Measurements from ENCODE around the gene NDFIP1.
A peak's percentile ranks its signal among the peaks of the same experiment; 100 is the strongest.
"Not testable (repeated sequence)": the region's sequence is repeated elsewhere in the genome, so short reads cannot be mapped to it uniquely, and the experiment has no call there.

The NDFIP1 gene

DNA sequence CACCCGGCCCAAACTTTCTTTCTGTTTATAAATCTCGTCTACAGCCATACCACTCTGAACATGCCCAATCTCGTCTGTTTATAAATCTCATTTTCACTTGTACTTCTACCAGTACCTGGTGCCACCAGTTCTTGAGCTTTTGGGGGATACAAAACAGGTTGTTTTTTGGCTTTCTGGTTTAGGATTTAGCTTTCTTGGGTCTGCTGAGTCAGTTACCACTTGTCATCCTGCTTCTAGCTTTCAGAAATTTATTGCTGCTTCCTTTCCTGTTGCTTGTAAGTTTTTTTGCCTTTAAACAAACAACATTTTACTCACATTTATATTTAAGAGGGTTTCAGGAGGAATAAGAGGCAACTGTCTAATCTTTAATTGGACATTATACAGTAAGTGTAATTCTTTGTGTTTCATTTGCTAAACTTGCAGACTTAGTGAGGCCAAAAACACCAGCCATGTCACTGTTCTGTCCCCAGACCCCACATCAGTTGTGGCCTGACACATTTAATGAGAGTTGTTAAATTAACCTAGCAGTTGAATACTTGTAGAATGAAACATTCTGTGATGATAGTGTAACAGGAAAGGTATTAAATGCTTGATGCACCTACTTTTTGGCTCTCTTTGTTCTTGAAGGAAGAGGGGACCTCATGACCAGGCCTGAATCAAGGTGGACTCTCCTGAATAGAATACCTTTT, 11.8 kb downstream of the NDFIP1 start:
- no peak for DNase-seq

DNA sequence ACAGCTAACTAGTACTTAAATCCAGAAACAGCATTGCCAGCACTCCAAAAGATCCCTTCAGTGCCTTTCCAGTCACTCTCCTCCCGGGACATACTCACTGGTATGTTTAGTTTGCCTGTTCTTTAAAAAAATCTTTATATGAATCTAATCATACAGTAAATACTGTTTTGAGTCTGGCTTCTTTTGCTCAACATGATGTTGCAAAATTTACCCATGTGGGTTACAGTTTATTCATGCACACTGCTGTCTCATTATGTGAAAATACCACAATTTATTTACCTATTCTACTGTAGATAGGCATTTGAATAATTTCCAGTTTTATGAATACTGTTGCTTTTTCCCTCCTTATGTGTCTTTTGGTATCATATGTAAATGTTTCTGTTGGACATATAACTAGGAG, 13.5 kb downstream of the NDFIP1 start:
- DNase-seq, result no peak

DNA sequence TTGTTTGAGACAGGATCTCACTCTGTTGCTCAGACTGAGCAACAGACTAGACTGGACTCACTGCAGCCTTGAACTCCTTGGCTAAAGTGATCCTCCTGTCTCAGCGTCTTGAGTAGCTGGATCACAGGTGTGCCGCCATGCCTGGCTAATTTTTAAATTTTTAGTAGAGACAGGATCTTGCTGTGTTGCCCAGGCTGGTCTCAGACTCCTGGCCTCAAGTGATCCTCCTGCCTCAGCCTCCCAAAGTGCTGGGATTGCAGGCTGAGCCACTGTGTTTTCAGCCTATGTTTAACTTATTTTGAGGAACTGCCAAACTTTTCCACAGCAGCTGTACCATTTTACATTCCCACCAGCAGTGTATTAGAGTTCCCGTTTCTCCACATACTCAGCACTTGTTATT, 16.8 kb downstream of the NDFIP1 start:
- no peak for DNase-seq

DNA sequence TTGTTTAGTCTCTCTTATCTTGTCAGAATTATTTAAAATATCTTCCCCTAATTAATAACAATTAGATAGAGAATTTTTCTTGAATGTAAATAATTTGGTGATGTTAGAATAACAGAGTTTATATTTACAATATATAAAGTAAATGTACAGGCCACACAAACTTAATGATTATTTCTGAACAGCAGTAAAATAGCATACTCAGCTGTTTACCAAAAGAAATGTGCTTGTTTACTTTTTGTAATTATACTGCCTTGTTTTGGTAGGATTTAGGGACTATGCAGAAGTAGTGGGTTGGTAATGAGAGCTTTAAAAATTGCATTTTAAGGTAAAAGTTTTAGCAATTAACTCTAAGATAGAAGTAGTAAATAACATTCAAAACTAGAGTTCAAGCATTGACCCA, 17.4 kb downstream of the NDFIP1 start:
- no peak for DNase-seq

DNA sequence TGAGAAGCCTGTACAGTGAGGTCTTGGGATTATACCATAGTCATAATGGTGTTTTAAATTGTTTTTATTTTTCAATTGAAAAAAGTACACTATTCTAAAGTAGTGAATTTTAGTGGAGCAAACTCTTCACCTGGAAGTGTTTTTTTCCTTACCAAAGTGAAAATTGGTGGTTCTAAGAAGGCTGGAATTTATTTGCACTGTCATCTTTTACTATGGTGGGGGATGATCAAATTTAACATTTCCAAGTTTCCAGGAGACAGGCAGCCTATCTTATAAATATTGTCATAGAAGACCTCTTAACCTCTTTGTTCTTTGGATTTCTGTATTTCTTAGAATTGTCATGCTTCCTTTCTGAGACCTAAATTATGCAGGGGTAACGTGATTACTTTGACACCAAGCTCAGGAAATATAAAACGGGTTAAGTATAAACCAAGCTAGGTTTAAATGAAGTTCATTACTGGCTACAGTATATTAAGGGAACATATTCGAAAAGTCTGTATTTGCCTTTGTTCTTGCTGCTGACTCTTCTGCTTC, 20.2 kb downstream of the NDFIP1 start:
- DNase-seq, result no peak

DNA sequence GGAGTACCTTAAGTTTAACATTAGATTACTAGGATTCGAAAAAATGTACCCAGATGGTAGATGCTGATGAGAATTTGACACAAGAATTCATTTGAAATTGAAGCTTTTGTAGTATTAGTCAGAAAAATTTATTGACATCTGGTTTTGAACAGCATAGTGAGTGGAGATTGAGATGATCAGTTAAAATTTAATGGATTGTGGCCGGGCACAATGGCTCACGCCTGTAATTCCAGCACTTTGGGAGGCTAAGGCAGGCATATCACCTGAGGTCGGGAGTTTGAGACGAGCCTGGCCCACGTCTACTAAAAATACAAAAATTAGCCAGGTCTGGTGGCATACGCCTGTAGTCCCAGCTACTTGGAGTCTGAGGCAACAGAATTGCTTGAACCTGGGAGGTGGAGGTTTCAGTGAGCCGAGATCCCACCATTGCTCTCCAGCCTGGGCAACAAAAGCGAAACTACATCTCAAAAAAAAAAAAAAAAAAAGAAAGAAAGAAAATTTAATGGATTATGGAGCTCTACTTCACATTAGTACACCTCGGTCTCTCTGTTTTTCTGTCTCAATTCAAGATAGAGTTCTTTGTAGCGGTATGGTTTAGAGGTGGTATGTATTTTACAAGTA, 21.0 kb downstream of the NDFIP1 start:
- no peak for DNase-seq

DNA sequence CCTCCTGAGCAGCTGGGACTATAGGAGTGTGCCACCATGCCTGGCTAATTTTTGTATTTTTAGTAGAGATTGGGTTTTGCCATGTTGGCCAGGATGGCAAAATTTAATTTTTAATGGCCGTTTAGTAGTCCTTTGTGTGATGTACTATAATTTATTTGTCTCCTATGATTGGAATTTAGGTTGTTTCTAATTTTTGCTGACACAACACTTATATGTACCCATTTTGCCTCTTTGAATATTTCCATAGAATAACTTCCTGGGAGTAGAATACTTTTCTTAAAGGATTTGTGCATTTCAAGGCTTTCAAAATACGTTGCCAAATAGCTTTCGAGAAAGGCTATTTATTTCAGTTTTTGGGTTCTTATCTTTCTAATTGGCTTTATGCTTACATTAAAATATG, 22.8 kb downstream of the NDFIP1 start:
- no peak for DNase-seq

DNA sequence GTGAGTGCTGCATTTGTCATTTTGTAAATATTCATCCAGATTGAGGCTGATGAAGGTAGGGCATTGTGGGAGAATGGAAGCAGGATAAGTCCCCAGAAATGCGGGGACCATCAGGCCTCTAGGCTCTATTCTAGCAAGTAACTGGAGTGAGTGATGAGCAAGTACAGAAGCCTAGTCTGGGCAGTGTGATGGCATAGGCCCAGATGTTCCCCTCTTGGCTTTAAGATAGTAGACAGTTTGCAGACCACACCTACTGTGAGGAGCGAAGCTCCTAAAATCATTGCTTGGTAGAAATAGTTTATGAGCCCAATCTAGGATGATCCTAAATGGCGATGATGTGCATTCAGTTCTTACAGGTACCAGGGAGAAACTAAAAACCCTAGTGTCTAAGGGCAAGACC, 24.3 kb downstream of the NDFIP1 start:
- DNase-seq, result no peak

DNA sequence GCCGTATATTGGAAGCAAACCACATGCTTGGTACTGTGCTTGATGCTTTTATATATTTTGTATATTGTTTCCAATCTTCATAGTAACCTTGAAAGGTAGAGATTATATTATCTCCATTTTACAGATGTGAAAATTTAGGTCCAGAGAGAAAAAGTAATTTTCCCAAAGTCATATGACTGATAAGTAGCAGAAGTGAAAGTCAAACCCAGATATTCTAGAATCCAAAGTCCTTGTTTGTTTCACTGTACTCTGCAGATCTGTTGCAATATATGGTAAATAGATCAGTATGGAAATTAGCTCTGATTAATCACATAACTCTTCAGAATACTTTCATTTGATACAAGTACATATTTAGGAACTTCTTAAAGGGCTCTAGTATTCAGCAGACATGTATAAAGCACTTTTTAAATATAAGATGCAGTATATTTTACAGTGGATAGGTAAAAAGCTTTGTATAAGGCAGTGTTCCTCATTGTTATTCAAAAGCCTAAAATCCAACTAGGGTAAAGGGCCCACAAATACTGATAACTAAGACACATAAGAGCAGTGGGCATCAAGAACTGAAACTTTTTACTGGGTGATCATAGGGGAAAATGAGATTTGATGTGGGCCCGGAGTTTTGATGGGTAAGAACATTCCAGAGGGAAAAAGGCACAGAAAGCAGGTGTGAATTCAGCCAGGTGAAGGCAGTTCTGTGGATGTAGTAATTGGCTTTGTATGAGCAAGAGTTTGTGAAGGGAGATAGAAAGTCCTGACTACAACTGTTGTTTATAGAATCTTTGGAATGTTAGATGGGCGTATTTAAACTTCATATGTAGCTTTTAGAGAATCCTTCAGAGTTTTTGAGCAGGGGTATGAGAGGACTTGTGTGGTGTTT, 25.0 kb downstream of the NDFIP1 start:
- DNase-seq, result no peak

DNA sequence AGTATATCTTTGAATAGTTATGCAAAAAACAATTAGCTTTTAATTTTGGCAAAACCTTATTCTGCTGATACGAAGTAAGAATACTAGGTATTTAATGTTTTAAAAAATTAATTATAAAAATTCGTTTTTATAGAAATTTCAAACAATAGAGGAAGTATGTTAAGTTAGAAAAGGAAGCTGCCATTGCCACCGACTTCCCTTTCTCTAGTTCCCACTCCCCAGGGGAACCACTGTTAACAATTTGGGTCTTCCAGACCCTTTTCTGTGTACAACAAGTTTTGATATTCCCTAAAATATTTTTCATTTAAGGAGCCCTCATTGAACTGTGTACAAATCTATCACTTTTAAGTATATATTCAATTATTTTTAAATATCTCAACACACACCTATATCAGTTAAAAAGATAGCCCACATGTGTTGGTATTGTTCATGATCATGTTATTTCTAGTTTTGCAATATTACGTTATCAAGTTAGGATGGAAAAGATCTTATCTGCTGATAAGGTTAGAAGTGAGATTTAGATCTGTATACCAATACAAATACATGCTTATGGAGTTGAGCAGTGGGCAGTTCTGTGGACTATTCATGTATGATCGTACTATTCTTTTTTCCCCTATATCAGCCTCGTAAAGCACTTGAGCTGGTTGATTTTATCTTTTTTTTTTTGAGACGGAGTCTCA, 25.9 kb downstream of the NDFIP1 start:
- no peak for DNase-seq

DNA sequence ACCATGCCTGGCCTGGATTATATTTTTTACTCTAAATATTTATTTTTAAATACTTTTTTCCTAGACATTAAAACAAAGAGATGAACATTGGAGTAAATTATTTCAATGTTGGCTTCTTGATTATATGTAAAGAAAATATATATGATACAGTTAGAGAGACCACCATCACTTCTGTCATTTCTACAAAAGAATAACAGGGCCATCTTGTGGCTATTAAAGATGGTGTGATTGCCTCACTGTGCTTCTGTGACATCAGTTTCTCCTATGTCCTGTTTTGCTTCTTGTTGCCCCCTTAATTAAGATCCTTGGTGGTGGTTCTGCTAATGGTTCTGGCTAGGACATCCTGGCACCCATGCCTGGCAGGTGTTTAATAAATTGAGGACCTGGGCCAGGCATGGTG, 32.9 kb downstream of the NDFIP1 start:
- DNase-seq, result peak in 1 of 2 experiments; percentile 47

DNA sequence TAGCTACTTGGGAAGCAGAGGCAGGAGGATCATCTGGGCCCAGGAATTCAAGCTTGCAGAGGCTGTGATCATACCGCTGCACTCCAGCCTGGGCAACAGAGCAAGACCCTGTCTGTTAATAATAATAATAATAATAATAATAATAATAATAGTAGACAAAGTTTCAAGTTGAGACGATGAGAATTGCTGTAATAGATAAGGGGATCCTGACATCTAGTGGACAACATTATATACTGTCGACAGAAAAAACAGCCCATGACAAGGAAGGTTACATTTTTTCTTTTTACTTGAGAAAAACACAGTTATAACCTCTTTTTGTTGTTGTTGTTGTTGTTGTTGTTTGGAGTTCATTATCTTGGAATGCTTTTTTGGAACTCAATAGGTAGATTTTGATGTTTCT, 35.3 kb downstream of the NDFIP1 start:
- DNase-seq, result peak in 1 of 2 experiments; percentile 60

DNA sequence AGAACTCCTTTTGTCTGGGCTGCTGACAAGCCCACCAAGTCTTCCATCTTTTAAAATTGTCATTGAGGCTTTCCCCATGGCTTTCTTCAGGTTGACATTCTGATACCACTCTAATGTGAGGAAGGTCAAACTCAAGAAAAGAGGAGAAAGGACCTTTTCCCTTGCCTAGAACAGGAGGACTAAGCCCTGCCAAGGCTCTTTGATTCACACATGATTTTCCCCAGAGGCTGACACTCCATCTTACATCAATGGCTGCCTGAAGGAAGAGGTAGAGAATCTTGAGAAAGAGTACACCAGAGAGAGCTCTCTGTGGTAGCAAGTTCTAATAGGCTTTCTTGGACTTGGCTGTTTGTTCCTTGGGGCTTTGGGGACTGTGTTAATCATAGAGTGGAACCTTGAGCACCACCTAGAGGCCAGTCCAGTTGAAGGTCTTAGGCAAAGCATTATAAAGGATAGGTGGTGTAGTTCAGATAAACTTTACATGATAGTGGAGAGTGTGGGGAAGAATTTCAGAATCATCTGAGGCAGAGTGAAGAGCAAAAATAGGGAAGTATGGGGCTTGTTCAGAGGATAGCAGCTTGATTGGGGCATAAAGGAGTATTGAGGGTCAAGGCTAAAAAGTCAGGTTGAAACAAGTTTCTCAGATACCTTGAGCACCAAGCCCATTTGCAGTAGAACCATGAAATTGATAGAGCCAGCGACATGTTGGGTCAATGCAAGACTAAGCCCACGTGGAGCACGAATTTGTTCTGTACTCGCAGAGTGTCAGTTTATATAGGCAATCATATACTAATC, 36.7 kb downstream of the NDFIP1 start:
- peak in 1 of 2 experiments; percentile 82 for DNase-seq

DNA sequence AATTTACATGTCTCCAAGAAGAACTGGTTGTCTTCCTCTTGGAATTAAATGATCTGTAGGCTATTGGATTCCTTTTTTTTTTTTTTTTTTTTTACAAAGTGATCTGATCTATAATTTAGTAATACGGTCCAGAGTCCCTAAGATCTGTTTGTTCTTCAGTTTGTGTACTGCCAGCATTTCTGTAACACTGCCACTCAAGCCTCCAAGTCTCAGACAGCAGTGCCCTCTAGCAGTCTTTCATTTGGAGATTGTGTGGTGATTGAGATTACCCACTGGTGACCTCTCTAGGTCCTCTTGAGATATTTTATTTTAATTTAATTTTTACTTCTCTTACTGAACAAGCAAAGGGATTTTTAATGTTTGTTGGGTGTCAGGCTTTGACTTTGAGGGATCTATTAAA, 40.8 kb downstream of the NDFIP1 start:
- DNase-seq, result peak in 1 of 2 experiments; percentile 42

DNA sequence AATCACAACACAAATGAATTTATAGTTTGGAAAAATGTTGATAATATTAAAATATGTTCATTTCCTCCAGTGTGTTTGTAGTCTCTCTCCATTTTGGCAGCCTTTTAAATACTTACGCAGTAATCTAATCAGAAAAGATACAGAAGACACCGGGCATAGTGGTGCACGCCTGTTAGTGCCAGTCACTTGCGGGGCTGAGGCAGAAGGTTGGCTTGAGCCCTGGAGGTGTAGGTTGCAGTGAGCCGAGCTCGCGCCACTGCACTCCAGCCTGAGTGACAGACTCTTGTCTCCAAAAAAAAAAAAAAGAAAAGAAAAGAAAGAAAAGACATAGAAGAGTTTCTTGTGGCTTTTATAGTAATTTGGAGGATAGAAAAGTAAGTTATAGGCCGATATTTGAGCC, 41.9 kb downstream of the NDFIP1 start:
- no peak for DNase-seq

DNA sequence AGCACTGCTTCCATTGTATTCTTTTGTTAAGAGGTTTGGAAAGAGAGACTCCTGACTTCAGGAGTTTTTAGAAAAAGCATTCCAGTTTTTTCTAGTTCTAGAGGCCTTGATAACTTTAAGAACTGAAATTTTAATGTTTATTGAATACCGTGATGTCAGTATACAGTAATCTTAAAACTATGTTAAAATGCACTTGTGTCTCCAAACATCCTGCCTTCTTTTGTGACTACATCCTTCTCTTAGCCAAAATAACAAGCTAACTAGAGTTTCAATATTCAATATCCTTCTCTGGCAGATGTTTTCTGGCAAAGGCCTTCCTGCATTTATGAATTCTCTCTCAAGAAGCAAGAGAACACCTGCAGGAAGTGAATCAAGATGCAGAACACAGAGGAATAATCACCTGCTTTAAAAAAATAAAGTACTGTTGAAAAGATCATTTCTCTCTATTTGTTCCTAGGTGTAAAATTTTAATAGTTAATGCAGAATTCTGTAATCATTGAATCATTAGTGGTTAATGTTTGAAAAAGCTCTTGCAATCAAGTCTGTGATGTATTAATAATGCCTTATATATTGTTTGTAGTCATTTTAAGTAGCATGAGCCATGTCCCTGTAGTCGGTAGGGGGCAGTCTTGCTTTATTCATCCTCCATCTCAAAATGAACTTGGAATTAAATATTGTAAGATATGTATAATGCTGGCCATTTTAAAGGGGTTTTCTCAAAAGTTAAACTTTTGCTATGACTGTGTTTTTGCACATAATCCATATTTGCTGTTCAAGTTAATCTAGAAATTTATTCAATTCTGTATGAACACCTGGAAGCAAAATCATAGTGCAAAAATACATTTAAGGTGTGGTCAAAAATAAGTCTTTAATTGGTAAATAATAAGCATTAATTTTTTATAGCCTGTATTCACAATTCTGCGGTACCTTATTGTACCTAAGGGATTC, 43.1 kb downstream of the NDFIP1 start:
- peak; percentile 42 to 81 for DNase-seq

DNA sequence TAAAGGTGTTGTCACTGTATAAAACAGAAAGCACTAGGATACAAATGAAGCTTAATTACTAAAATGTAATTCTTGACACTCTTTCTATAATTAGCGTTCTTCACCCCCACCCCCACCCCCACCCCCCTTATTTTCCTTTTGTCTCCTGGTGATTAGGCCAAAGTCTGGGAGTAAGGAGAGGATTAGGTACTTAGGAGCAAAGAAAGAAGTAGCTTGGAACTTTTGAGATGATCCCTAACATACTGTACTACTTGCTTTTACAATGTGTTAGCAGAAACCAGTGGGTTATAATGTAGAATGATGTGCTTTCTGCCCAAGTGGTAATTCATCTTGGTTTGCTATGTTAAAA, 43.8 kb downstream of the NDFIP1 start:
- DNase-seq, result peak in 1 of 2 experiments; percentile 51

DNA sequence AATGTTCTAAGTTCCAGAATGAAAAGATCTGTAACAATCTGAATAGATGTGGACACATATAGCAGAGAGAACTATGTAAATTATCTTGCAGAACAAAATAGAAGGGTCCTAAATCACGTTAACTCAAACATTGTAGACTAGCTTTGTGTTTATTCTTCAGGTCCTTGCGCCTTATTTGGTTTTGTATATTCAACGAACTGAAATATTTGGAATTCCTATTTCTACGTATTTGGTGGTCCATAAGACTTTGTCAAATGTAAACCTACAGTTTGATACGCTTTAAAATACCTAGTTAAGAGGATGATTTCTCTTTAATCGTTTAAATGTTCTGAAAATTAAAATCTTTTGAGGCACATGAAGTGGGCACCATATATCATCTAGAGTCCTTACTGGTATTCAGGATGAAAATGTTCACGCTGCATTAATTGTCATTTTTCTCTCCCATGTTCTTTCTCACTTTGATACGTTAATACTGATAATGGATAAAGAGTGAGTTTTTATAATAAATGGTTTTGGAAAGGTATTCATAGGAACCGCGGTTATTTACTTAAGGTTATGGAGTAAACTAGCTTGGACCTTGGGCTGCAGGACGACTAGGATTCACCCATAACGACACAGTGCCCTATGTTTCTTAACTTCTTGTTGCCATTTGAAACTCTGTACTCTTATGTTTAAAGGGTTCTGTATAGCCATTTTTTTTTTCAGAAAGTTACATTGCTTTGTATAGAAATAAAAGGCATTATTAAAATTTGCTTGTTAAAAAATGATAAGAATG, 45.3 kb downstream of the NDFIP1 start:
- DNase-seq, result no peak

DNA sequence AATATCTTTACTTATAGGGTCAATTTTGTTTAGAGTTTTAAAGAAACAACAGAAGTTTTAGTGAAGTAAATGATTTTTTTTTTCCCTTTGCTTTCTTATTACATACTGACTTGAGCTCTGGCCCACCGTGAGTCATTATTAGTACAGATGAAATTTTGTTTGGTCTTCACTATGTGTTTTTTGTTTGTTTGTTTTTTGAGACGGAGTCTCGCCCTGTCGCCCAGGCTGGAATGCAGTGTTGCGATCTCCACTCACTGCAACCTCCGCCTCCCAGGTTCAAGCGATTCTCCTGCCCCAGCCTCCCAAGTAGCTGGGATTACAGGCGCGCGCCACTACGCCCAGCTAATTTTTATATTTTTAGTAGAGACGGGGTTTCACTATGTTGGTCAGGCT, 45.9 kb downstream of the NDFIP1 start:
- not testable (repeated sequence) for DNase-seq

DNA sequence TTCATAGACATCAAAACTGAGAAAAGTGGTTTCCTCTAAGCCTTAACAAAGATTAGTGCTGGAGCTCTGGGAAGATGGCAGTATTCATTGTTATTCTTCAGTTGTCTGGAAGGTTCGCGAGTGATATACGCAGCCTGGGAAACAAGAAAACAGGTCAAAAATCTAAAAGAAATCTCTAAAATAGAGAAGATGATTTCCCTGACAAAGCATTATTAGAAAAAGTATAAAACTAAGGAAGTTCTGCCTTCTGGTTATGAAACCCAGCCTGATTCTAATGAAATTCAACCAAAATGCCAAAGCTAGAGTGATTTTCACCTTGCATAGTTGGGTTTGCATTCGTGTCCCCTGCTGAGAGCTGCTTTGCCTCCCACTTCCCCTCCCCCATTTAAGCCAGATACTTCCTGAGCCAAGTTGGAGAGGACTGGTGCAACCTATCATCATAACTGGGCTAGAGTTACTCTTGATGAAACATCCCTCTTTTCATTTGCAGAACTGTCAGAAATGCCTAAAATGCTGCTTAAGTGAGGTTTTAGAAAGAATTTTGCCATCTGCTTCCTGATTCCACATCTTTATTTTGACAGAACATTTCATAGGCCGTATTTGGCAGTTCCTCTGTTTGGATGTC, 48.4 kb downstream of the NDFIP1 start:
- DNase-seq, result no peak

Measured in SW 1271 (cell line).